Measurements from ENCODE around the gene GRAMD1B.

Gene GRAMD1B

GRCh38 chr11:123469586-123469985, 39.5 kb downstream of the GRAMD1B start:
- no peaks in the 10 kb centered on the region for H3K27me3 ChIP-seq (ENCODE audit: insufficient read depth, low read depth)
- H3K27ac ChIP-seq = no peak overlapping the region
- no peaks in the 10 kb centered on the region for H4K20me1 ChIP-seq (ENCODE audit: insufficient read depth)
- no peaks in the 10 kb centered on the region for H3K36me3 ChIP-seq (ENCODE audit: insufficient read depth)
- H3K4me2 ChIP-seq = no peak overlapping the region
- TF ChIP-seq CTCF (conservative IDR thresholded peaks at IDR 0.05; ENCODE audit: low read depth, low read length) = no peak
- H3K9ac ChIP-seq = no peak overlapping the region
- H2AFZ ChIP-seq (ENCODE audit: low read depth) = no peak overlapping the region
- H3K4me3 ChIP-seq (IDR thresholded peaks at IDR 0.05; ENCODE audit: insufficient read depth, low read depth, low read length) = no peak overlapping the region
- no peaks in the 10 kb centered on the region for H3K79me2 ChIP-seq (ENCODE audit: insufficient read depth, low read depth)
- no peaks in the 10 kb centered on the region for H3K4me1 ChIP-seq (ENCODE audit: low read depth, poor library complexity, severe bottlenecking)

GRCh38 chr11:123470842-123471241, 40.8 kb downstream of the GRAMD1B start:
- Histone ChIP-seq H3K4me2 (no peak overlapping the region), H3K4me1 (ENCODE audit: low read depth, poor library complexity, severe bottlenecking) (no peaks in the 10 kb centered on the region), H3K9ac (no peak overlapping the region), H3K27ac (no peak overlapping the region), H3K27me3 (ENCODE audit: insufficient read depth, low read depth) (no peaks in the 10 kb centered on the region), H3K4me3 (IDR thresholded peaks at IDR 0.05; ENCODE audit: insufficient read depth, low read depth, low read length) (no peak overlapping the region), H2AFZ (ENCODE audit: low read depth) (no peak overlapping the region), H4K20me1 (ENCODE audit: insufficient read depth) (no peaks in the 10 kb centered on the region), H3K79me2 (ENCODE audit: insufficient read depth, low read depth) (no peaks in the 10 kb centered on the region), H3K36me3 (ENCODE audit: insufficient read depth) (no peaks in the 10 kb centered on the region)
- TF ChIP-seq CTCF (conservative IDR thresholded peaks at IDR 0.05; ENCODE audit: low read depth, low read length) = no peak

GRCh38 chr11:123472236-123472935, 42.3 kb downstream of the GRAMD1B start:
- Histone ChIP-seq H3K36me3 (ENCODE audit: insufficient read depth) (no peaks in the 10 kb centered on the region), H3K4me2 (no peak overlapping the region), H3K4me3 (IDR thresholded peaks at IDR 0.05; ENCODE audit: insufficient read depth, low read depth, low read length) (no peak overlapping the region), H3K9ac (no peak overlapping the region), H4K20me1 (ENCODE audit: insufficient read depth) (no peaks in the 10 kb centered on the region), H2AFZ (ENCODE audit: low read depth) (no peak overlapping the region), H3K79me2 (ENCODE audit: insufficient read depth, low read depth) (no peaks in the 10 kb centered on the region), H3K27ac (no peak overlapping the region), H3K4me1 (ENCODE audit: low read depth, poor library complexity, severe bottlenecking) (no peaks in the 10 kb centered on the region), H3K27me3 (ENCODE audit: insufficient read depth, low read depth) (no peaks in the 10 kb centered on the region)
- TF ChIP-seq CTCF (conservative IDR thresholded peaks at IDR 0.05; ENCODE audit: low read depth, low read length) = no peak

- Histone ChIP-seq H3K4me2 (no peak overlapping the region), H3K4me1 (ENCODE audit: low read depth, poor library complexity, severe bottlenecking) (peaks cover 12% of the 10 kb centered on the region), H4K20me1 (ENCODE audit: insufficient read depth) (no peaks in the 10 kb centered on the region), H3K36me3 (ENCODE audit: insufficient read depth) (no peaks in the 10 kb centered on the region), H3K27me3 (ENCODE audit: insufficient read depth, low read depth) (no peaks in the 10 kb centered on the region), H3K4me3 (IDR thresholded peaks at IDR 0.05; ENCODE audit: insufficient read depth, low read depth, low read length) (no peak overlapping the region), H3K27ac (no peak overlapping the region), H3K79me2 (ENCODE audit: insufficient read depth, low read depth) (no peaks in the 10 kb centered on the region), H3K9ac (no peak overlapping the region), H2AFZ (ENCODE audit: low read depth) (no peak overlapping the region)
- no peak for TF ChIP-seq CTCF (conservative IDR thresholded peaks at IDR 0.05; ENCODE audit: low read depth, low read length)
Observed at GRCh38 chr11:123473941-123474677, 44.0 kb downstream of the GRAMD1B start.

Measured in KMS-11 (cell line).